Keratinocyte (primary cell): ENCODE measurements around the gene ZNF236. TPM values are rescaled to one million over a fixed set of nuclear protein-coding genes. Genes with fewer than 3 reads are reported as not detected.
"Not testable (repeated sequence)": the region's sequence is repeated elsewhere in the genome, so short reads cannot be mapped to it uniquely, and the experiment has no call there.

Experiments
- DNase-seq: peaks from one replicate; pipeline ENCODE4 v3.0.0-alpha.2; 2011; ENCODE audit warnings: low read depth, missing footprints, low spot score
- FAIRE-seq: peaks from 2 replicates; lab custom pipeline; 2011; peaks lifted over from hg19 to GRCh38; lab: Jason Lieb, UNC
- H2AFZ ChIP-seq: 2 replicates; pipeline ENCODE4 v1.6.0; 2012; ENCODE audit warnings: low read length, control low read depth, inconsistent platforms; ENCODE audit not compliant: control insufficient read depth
- H3K27ac ChIP-seq: 2 replicates; pipeline ENCODE4 v1.5.1; 2011; ENCODE audit warnings: low read length; ENCODE audit not compliant: control insufficient read depth, insufficient read depth
- H3K27me3 ChIP-seq: 3 replicates; pipeline ENCODE4 v1.6.0; 2011; ENCODE audit warnings: low read length; ENCODE audit not compliant: control insufficient read depth, insufficient read depth; ENCODE audit errors: extremely low read depth
- H3K36me3 ChIP-seq, 2 experiments: 2 replicates in 1 of 2; 3 replicates in 1 of 2; pipeline ENCODE4 v1.5.1; 2011; ENCODE audit warnings: low read length in 2 of 2, mild to moderate bottlenecking in 1 of 2; ENCODE audit not compliant: control insufficient read depth in 2 of 2, insufficient read depth in 2 of 2; ENCODE audit errors: extremely low read depth in 1 of 2
- H3K4me1 ChIP-seq: 3 replicates; pipeline ENCODE4 v1.5.1; 2011; ENCODE audit warnings: low read length; ENCODE audit not compliant: control insufficient read depth, insufficient read depth; ENCODE audit errors: extremely low read depth
- H3K4me2 ChIP-seq: 3 replicates; pipeline ENCODE4 v1.6.0; 2011; ENCODE audit warnings: low read depth, low read length; ENCODE audit not compliant: control insufficient read depth, insufficient read depth; ENCODE audit errors: extremely low read depth
- H3K4me3 ChIP-seq, 3 experiments: fragments of 200-600 bp in 1 of 3; sonication (generic) in 1 of 3; 2 replicates in 2 of 3; 3 replicates in 1 of 3; pipeline ENCODE4 v1.5.1; 2011 to 2016; ENCODE audit warnings: low read length in 3 of 3, mild to moderate bottlenecking in 3 of 3, control low read depth in 2 of 3, inconsistent platforms in 1 of 3, low read depth in 1 of 3, mixed read lengths in 1 of 3, mixed run types in 1 of 3, moderate library complexity in 1 of 3; ENCODE audit not compliant: control insufficient read depth in 2 of 3, insufficient read depth in 2 of 3; ENCODE audit errors: extremely low read depth in 1 of 3
- H3K79me2 ChIP-seq: 2 replicates; pipeline ENCODE4 v1.6.0; 2012; ENCODE audit warnings: low read length; ENCODE audit not compliant: control insufficient read depth, insufficient read depth
- H3K9ac ChIP-seq: 3 replicates; pipeline ENCODE4 v1.6.0; 2011; ENCODE audit warnings: low read length; ENCODE audit not compliant: control insufficient read depth, insufficient read depth; ENCODE audit errors: extremely low read depth
- H3K9me1 ChIP-seq: 3 replicates; pipeline ENCODE4 v1.6.0; 2011; ENCODE audit warnings: low read length; ENCODE audit not compliant: control insufficient read depth, insufficient read depth; ENCODE audit errors: extremely low read depth
- H3K9me3 ChIP-seq: 2 replicates; pipeline ENCODE4 v1.5.1; 2012; ENCODE audit warnings: low read depth, low read length; ENCODE audit not compliant: control insufficient read depth
- H4K20me1 ChIP-seq: 3 replicates; pipeline ENCODE4 v1.6.0; 2011; ENCODE audit warnings: low read length; ENCODE audit not compliant: control insufficient read depth, insufficient read depth; ENCODE audit errors: extremely low read depth
- CTCF ChIP-seq, 3 experiments: IDR thresholded peaks in 1 of 3; conservative IDR thresholded peaks in 1 of 3; optimal IDR thresholded peaks in 1 of 3; 2 replicates in 2 of 3; 3 replicates in 1 of 3; pipeline versions ENCODE3 to v1.5.1; 2011; ENCODE audit warnings: low read length in 3 of 3, mild to moderate bottlenecking in 3 of 3, moderate library complexity in 2 of 3, control low read depth in 1 of 3, inconsistent platforms in 1 of 3; ENCODE audit not compliant: insufficient read depth in 2 of 3; ENCODE audit errors: extremely low read depth in 1 of 3
- EZH2 ChIP-seq: IDR thresholded peaks from one replicate; pipeline ENCODE4 v1.6.1; 2012; ENCODE audit warnings: inconsistent platforms, mild to moderate bottlenecking, low read length, moderate library complexity
- dilution Hi-C: fragments of 300-500 bp; cut with MboI; formaldehyde crosslinking; loops from one replicate; pipeline ENCODE4 v1.7.0; 2020; ENCODE audit warnings: low sequenced_read_pairs; ENCODE audit not compliant: extremely low pct_ligation_motif_present
- polyA plus RNA-seq, 5 experiments: library from polyadenylated mRNA; depleted of rRNA in 3 of 5; stranded (reverse) in 3 of 5; stranded (forward) in 1 of 5; unstranded in 1 of 5; fragments of >200 nt; gene quantifications; 1 replicate in 1 of 5; 2 replicates in 3 of 5; 3 replicates in 1 of 5; pipeline versions ENCODE4 v1.2.1 to v1.2.3, GENCODE V29; 2011 to 2012; ENCODE audit warnings: missing spikeins in 2 of 5, low read depth in 1 of 5, low replicate concordance in 1 of 5

ZNF236 gene
- polyA plus RNA-seq, 1 donor (not counting 4 experiments of a cell fraction or from before 2014, with no cell fraction given), result 4.5 TPM

DNA sequence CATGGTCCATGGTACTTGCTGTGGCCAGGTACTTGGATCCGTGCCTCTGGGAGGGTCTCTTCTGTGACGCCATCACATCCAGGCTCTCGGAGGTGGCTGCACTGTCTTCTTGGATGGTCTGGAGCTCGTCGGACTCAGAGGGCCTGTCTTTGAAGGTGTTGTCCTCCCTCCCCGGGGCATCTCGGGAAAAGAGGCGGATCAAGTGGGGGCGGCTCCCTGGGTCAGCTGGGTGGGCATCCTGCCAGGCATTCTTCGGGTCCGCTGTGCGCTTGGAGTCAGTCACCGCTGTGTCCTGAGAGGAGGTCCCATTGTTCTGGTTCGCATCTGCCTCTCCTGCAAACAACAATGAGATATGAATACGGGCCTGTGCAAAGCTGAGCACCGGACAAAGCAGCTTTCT, 194.6 kb downstream of the ZNF236 start:
- FAIRE-seq (no peak), DNase-seq (no peak)
- TF ChIP-seq EZH2 (no peak), CTCF (optimal IDR thresholded peaks at IDR 0.05 in 1 of 3, IDR thresholded peaks at IDR 0.05 in 1 of 3, conservative IDR thresholded peaks at IDR 0.05 in 1 of 3; ENCODE audit: extremely low read depth in 1 of 3, insufficient read depth in 2 of 3, low read length in 3 of 3) (no peak)
- Histone ChIP-seq H3K79me2 (peaks cover 3% of the 10 kb centered on the region), H3K4me3 (no peak overlapping the region), H3K4me2 (no peak overlapping the region), H3K4me1 (peaks cover 14% of the 10 kb centered on the region), H3K9me3 (no peaks in the 10 kb centered on the region), H2AFZ (no peak overlapping the region), H3K9me1 (peaks cover 10% of the 10 kb centered on the region), H3K27me3 (no peaks in the 10 kb centered on the region), H4K20me1 (peaks cover 15% of the 10 kb centered on the region), H3K9ac (no peak overlapping the region), H3K27ac (no peak overlapping the region), H3K36me3 (peaks cover 9 to 27% of the 10 kb centered on the region in 2 experiments)
- dilution Hi-C loops, result no loop called here

GRCh38 chr18:77017355-77017754, 195.0 kb downstream of the ZNF236 start:
- Histone ChIP-seq H3K4me3 (no peak overlapping the region), H3K9me1 (peaks cover 7% of the 10 kb centered on the region), H3K9ac (no peak overlapping the region), H3K9me3 (no peaks in the 10 kb centered on the region), H3K4me1 (peaks cover 12% of the 10 kb centered on the region), H3K79me2 (no peaks in the 10 kb centered on the region), H3K27me3 (no peaks in the 10 kb centered on the region), H3K27ac (no peak overlapping the region), H4K20me1 (peaks cover 13% of the 10 kb centered on the region), H3K36me3 (peaks cover 13 to 23% of the 10 kb centered on the region in 2 experiments), H2AFZ (no peak overlapping the region), H3K4me2 (no peak overlapping the region)
- dilution Hi-C loops, result no loop called here
- DNase-seq (no peak), FAIRE-seq (no peak)
- TF ChIP-seq CTCF (optimal IDR thresholded peaks at IDR 0.05 in 1 of 3, IDR thresholded peaks at IDR 0.05 in 1 of 3, conservative IDR thresholded peaks at IDR 0.05 in 1 of 3; ENCODE audit: extremely low read depth in 1 of 3, insufficient read depth in 2 of 3, low read length in 3 of 3), result no peak
- no peak for TF ChIP-seq EZH2

GRCh38 chr18:77018650-77019049, 196.3 kb downstream of the ZNF236 start:
- H3K9me1 ChIP-seq, H2AFZ ChIP-seq, H3K27me3 ChIP-seq, H3K4me2 ChIP-seq, H3K4me3 ChIP-seq, H3K9ac ChIP-seq, DNase-seq, dilution Hi-C loops, H3K27ac ChIP-seq, H4K20me1 ChIP-seq, H3K9me3 ChIP-seq, H3K79me2 ChIP-seq, H3K4me1 ChIP-seq, FAIRE-seq: not testable (repeated sequence)
- H3K36me3 ChIP-seq, result peaks cover 16 to 20% of the 10 kb centered on the region in 2 experiments
